ENCODE measurements around the gene ST6GALNAC1. TPM values are rescaled to one million over a fixed set of nuclear protein-coding genes. Genes with fewer than 3 reads are reported as not detected.

Gene ST6GALNAC1
- total RNA-seq, 1 experiment from 2014 or later, result not detected

GRCh38 chr17:76586741-76587487, 56.6 kb downstream of the ST6GALNAC1 start:
- Histone ChIP-seq H3K4me2 (ENCODE audit: low read depth, low read length, poor library complexity, severe bottlenecking) (no peak overlapping the region), H3K27ac (ENCODE audit: low read length) (no peak overlapping the region), H3K4me1 (ENCODE audit: low read length) (no peaks in the 10 kb centered on the region), H3K4me3 (ENCODE audit: low read length) (no peak overlapping the region), H3K79me2 (ENCODE audit: low read length) (no peaks in the 10 kb centered on the region), H3K27me3 (ENCODE audit: low read length) (no peaks in the 10 kb centered on the region), H3K36me3 (ENCODE audit: insufficient read depth, low read length) (no peaks in the 10 kb centered on the region), H4K20me1 (ENCODE audit: insufficient read depth, low read depth, low read length) (no peaks in the 10 kb centered on the region), H2AFZ (ENCODE audit: low read length) (no peak overlapping the region), H3K9ac (ENCODE audit: low read length) (no peak overlapping the region), H3K9me2 (replicated peaks; ENCODE audit: insufficient read depth, low read length) (no peaks in the 10 kb centered on the region), H3K9me3 (ENCODE audit: low read length) (no peaks in the 10 kb centered on the region)
- no peak for DNase-seq

- H3K4me1 ChIP-seq (ENCODE audit: low read length), result no peaks in the 10 kb centered on the region
- no peaks in the 10 kb centered on the region for H3K9me3 ChIP-seq (ENCODE audit: low read length)
- no peaks in the 10 kb centered on the region for H4K20me1 ChIP-seq (ENCODE audit: insufficient read depth, low read depth, low read length)
- no peaks in the 10 kb centered on the region for H3K79me2 ChIP-seq (ENCODE audit: low read length)
- H2AFZ ChIP-seq (ENCODE audit: low read length), result no peak within 1 kb of the TSS
- no peaks in the 10 kb centered on the region for H3K36me3 ChIP-seq (ENCODE audit: insufficient read depth, low read length)
- no peaks in the 10 kb centered on the region for H3K9me2 ChIP-seq (replicated peaks; ENCODE audit: insufficient read depth, low read length)
- no peak within 1 kb of the TSS for H3K9ac ChIP-seq (ENCODE audit: low read length)
- no peak within 1 kb of the TSS for H3K4me2 ChIP-seq (ENCODE audit: low read depth, low read length, poor library complexity, severe bottlenecking)
- DNase-seq, result peak; percentile 29
- no peak within 1 kb of the TSS for H3K4me3 ChIP-seq (ENCODE audit: low read length)
- H3K27ac ChIP-seq (ENCODE audit: low read length), result no peak within 1 kb of the TSS
- no peaks in the 10 kb centered on the region for H3K27me3 ChIP-seq (ENCODE audit: low read length)
Observed at GRCh38 chr17:76585649-76586593, 57.6 kb downstream of the ST6GALNAC1 start, which contains the start of gene ST6GALNAC2. Gene ST6GALNAC2 (minus strand): TSS chr17:76585860. CDS start chr17:76585808, 52 bp downstream.

GRCh38 chr17:76585033-76585648, 58.4 kb downstream of the ST6GALNAC1 start:
- no peaks in the 10 kb centered on the region for H3K79me2 ChIP-seq (ENCODE audit: low read length)
- no peaks in the 10 kb centered on the region for H3K36me3 ChIP-seq (ENCODE audit: insufficient read depth, low read length)
- H3K27me3 ChIP-seq (ENCODE audit: low read length), result no peaks in the 10 kb centered on the region
- no peaks in the 10 kb centered on the region for H3K4me1 ChIP-seq (ENCODE audit: low read length)
- no peak for DNase-seq
- no peak overlapping the region for H3K9ac ChIP-seq (ENCODE audit: low read length)
- H3K4me2 ChIP-seq (ENCODE audit: low read depth, low read length, poor library complexity, severe bottlenecking), result no peak overlapping the region
- no peak overlapping the region for H3K27ac ChIP-seq (ENCODE audit: low read length)
- no peaks in the 10 kb centered on the region for H4K20me1 ChIP-seq (ENCODE audit: insufficient read depth, low read depth, low read length)
- no peaks in the 10 kb centered on the region for H3K9me3 ChIP-seq (ENCODE audit: low read length)
- no peak overlapping the region for H3K4me3 ChIP-seq (ENCODE audit: low read length)
- no peak overlapping the region for H2AFZ ChIP-seq (ENCODE audit: low read length)
- H3K9me2 ChIP-seq (replicated peaks; ENCODE audit: insufficient read depth, low read length), result no peaks in the 10 kb centered on the region

- Histone ChIP-seq H3K4me2 (ENCODE audit: low read depth, low read length, poor library complexity, severe bottlenecking) (no peak overlapping the region), H3K4me3 (ENCODE audit: low read length) (no peak overlapping the region), H3K27me3 (ENCODE audit: low read length) (no peaks in the 10 kb centered on the region), H3K9me2 (replicated peaks; ENCODE audit: insufficient read depth, low read length) (no peaks in the 10 kb centered on the region), H4K20me1 (ENCODE audit: insufficient read depth, low read depth, low read length) (no peaks in the 10 kb centered on the region), H3K4me1 (ENCODE audit: low read length) (no peaks in the 10 kb centered on the region), H3K79me2 (ENCODE audit: low read length) (no peaks in the 10 kb centered on the region), H2AFZ (ENCODE audit: low read length) (no peak overlapping the region), H3K27ac (ENCODE audit: low read length) (no peak overlapping the region), H3K9me3 (ENCODE audit: low read length) (no peaks in the 10 kb centered on the region), H3K36me3 (ENCODE audit: insufficient read depth, low read length) (no peaks in the 10 kb centered on the region), H3K9ac (ENCODE audit: low read length) (no peak overlapping the region)
- no peak for DNase-seq
Observed at GRCh38 chr17:76584427-76585032, 59.0 kb downstream of the ST6GALNAC1 start.

GRCh38 chr17:76582660-76583059, 60.9 kb downstream of the ST6GALNAC1 start:
- no peak for DNase-seq
- H3K9me3 ChIP-seq (ENCODE audit: low read length), result no peaks in the 10 kb centered on the region
- H3K79me2 ChIP-seq (ENCODE audit: low read length), result no peaks in the 10 kb centered on the region
- H3K27me3 ChIP-seq (ENCODE audit: low read length), result no peaks in the 10 kb centered on the region
- H3K27ac ChIP-seq (ENCODE audit: low read length), result no peak overlapping the region
- no peak overlapping the region for H2AFZ ChIP-seq (ENCODE audit: low read length)
- H3K4me1 ChIP-seq (ENCODE audit: low read length), result no peaks in the 10 kb centered on the region
- no peak overlapping the region for H3K4me3 ChIP-seq (ENCODE audit: low read length)
- H3K9me2 ChIP-seq (replicated peaks; ENCODE audit: insufficient read depth, low read length), result no peaks in the 10 kb centered on the region
- H3K4me2 ChIP-seq (ENCODE audit: low read depth, low read length, poor library complexity, severe bottlenecking), result no peak overlapping the region
- no peak overlapping the region for H3K9ac ChIP-seq (ENCODE audit: low read length)
- H3K36me3 ChIP-seq (ENCODE audit: insufficient read depth, low read length), result no peaks in the 10 kb centered on the region
- no peaks in the 10 kb centered on the region for H4K20me1 ChIP-seq (ENCODE audit: insufficient read depth, low read depth, low read length)

GRCh38 chr17:76581515-76581914, 62.0 kb downstream of the ST6GALNAC1 start:
- Histone ChIP-seq H3K9me3 (ENCODE audit: low read length) (no peaks in the 10 kb centered on the region), H4K20me1 (ENCODE audit: insufficient read depth, low read depth, low read length) (no peaks in the 10 kb centered on the region), H3K36me3 (ENCODE audit: insufficient read depth, low read length) (no peaks in the 10 kb centered on the region), H3K27ac (ENCODE audit: low read length) (no peak overlapping the region), H2AFZ (ENCODE audit: low read length) (no peak overlapping the region), H3K9ac (ENCODE audit: low read length) (no peak overlapping the region), H3K79me2 (ENCODE audit: low read length) (no peaks in the 10 kb centered on the region), H3K4me3 (ENCODE audit: low read length) (no peak overlapping the region), H3K4me1 (ENCODE audit: low read length) (no peaks in the 10 kb centered on the region), H3K9me2 (replicated peaks; ENCODE audit: insufficient read depth, low read length) (no peaks in the 10 kb centered on the region), H3K4me2 (ENCODE audit: low read depth, low read length, poor library complexity, severe bottlenecking) (no peak overlapping the region), H3K27me3 (ENCODE audit: low read length) (no peaks in the 10 kb centered on the region)
- DNase-seq, result no peak

- Histone ChIP-seq H3K27me3 (ENCODE audit: low read length) (no peaks in the 10 kb centered on the region), H3K9ac (ENCODE audit: low read length) (no peak overlapping the region), H3K9me3 (ENCODE audit: low read length) (no peaks in the 10 kb centered on the region), H3K4me3 (ENCODE audit: low read length) (no peak overlapping the region), H3K4me1 (ENCODE audit: low read length) (no peaks in the 10 kb centered on the region), H2AFZ (ENCODE audit: low read length) (no peak overlapping the region), H4K20me1 (ENCODE audit: insufficient read depth, low read depth, low read length) (no peaks in the 10 kb centered on the region), H3K79me2 (ENCODE audit: low read length) (no peaks in the 10 kb centered on the region), H3K9me2 (replicated peaks; ENCODE audit: insufficient read depth, low read length) (no peaks in the 10 kb centered on the region), H3K4me2 (ENCODE audit: low read depth, low read length, poor library complexity, severe bottlenecking) (no peak overlapping the region), H3K27ac (ENCODE audit: low read length) (no peak overlapping the region), H3K36me3 (ENCODE audit: insufficient read depth, low read length) (no peaks in the 10 kb centered on the region)
- DNase-seq, result no peak
Observed at GRCh38 chr17:76579281-76579680, 64.3 kb downstream of the ST6GALNAC1 start.
